ENCODE data around the gene LBHD2. TPM values are rescaled to one million over a fixed set of nuclear protein-coding genes. Genes with fewer than 3 reads are reported as not detected.

The LBHD2 gene
- total RNA-seq, 1 donor from 2014 or later, result not detected

- DNase-seq (ENCODE audit: low spot score), result no peak
- intact Hi-C loops (cut with DNase I), result no loop called here
Observed at GRCh38 chr14:103126088-103126872, 42.3 kb downstream of the LBHD2 start.

GRCh38 chr14:103126873-103127304 is 42.9 kb downstream of the LBHD2 start:
- intact Hi-C loops (cut with DNase I), result no loop called here
- no peak for DNase-seq (ENCODE audit: low spot score)

- intact Hi-C loops (cut with DNase I), result no loop called here
- no peak for DNase-seq (ENCODE audit: low spot score)
Observed at GRCh38 chr14:103127356-103127755, 43.3 kb downstream of the LBHD2 start.

- intact Hi-C loops (cut with DNase I), result no loop called here
Observed at GRCh38 chr14:103127861-103128598, 44.0 kb downstream of the LBHD2 start.

GRCh38 chr14:103128631-103129300 is 44.8 kb downstream of the LBHD2 start:
- intact Hi-C loops (cut with DNase I), result no loop called here
- DNase-seq (ENCODE audit: low spot score), result no peak

More at GRCh38 chr14:103127861-103128598, 44.0 kb downstream of the LBHD2 start:
- DNase-seq (ENCODE audit: low spot score), result no peak

- intact Hi-C loops (cut with DNase I), result no loop called here
- no peak for DNase-seq (ENCODE audit: low spot score)
Observed at GRCh38 chr14:103129301-103130016, 45.4 kb downstream of the LBHD2 start.

GRCh38 chr14:103130017-103130764 is 46.2 kb downstream of the LBHD2 start:
- no peak for DNase-seq (ENCODE audit: low spot score)
- intact Hi-C loops (cut with DNase I), result no loop called here

- DNase-seq (ENCODE audit: low spot score), result no peak
- intact Hi-C loops (cut with DNase I), result no loop called here
Observed at GRCh38 chr14:103130965-103131364, 47.0 kb downstream of the LBHD2 start.

GRCh38 chr14:103131580-103131979 is 47.6 kb downstream of the LBHD2 start:
- intact Hi-C loops (cut with DNase I), result no loop called here
- no peak for DNase-seq (ENCODE audit: low spot score)

- intact Hi-C loops (cut with DNase I), result no loop called here
- no peak for DNase-seq (ENCODE audit: low spot score)
Observed at GRCh38 chr14:103132381-103133209, 48.6 kb downstream of the LBHD2 start.

- intact Hi-C loops (cut with DNase I), result no loop called here
- no peak for DNase-seq (ENCODE audit: low spot score)
Observed at GRCh38 chr14:103133210-103134140, 49.5 kb downstream of the LBHD2 start.

- DNase-seq (ENCODE audit: low spot score), result no peak
- intact Hi-C loops (cut with DNase I), result no loop called here
Observed at GRCh38 chr14:103134405-103134804, 50.4 kb downstream of the LBHD2 start.

- no peak for DNase-seq (ENCODE audit: low spot score)
- intact Hi-C loops (cut with DNase I), result no loop called here
Observed at GRCh38 chr14:103134919-103135318, 50.9 kb downstream of the LBHD2 start.

- intact Hi-C loops (cut with DNase I), result no loop called here
- no peak for DNase-seq (ENCODE audit: low spot score)
Observed at GRCh38 chr14:103135333-103136260, 51.6 kb downstream of the LBHD2 start.

- DNase-seq (ENCODE audit: low spot score), result no peak
- intact Hi-C loops (cut with DNase I), result no loop called here
Observed at GRCh38 chr14:103136388-103137271, 52.6 kb downstream of the LBHD2 start.
